ENCODE data around the gene MAD1L1.

Gene MAD1L1

GRCh38 chr7:1858435-1859265 is 374.1 kb downstream of the MAD1L1 start:
- Histone ChIP-seq H3K9ac (ENCODE audit: low read depth in 1 of 2, low read length in 2 of 2) (no peak overlapping the region), H3K4me3 (ENCODE audit: low read length in 2 of 2) (no peak overlapping the region), H3K36me3 (ENCODE audit: control insufficient read depth in 2 of 2, insufficient read depth in 2 of 2, low read length in 2 of 2) (no peaks in the 10 kb centered on the region), H3K9me3 (ENCODE audit: control insufficient read depth in 2 of 2, low read length in 2 of 2) (no peaks in the 10 kb centered on the region), H3K4me1 (ENCODE audit: control insufficient read depth in 2 of 2, insufficient read depth in 2 of 2, low read length in 2 of 2) (no peaks in the 10 kb centered on the region), H3K27me3 (ENCODE audit: control insufficient read depth in 2 of 2, insufficient read depth in 2 of 2, low read length in 2 of 2) (no peaks in the 10 kb centered on the region), H3K27ac (ENCODE audit: low read depth in 2 of 2, low read length in 2 of 2) (no peak overlapping the region)

GRCh38 chr7:1857487-1858421 is 375.0 kb downstream of the MAD1L1 start:
- Histone ChIP-seq H3K4me3 (ENCODE audit: low read length in 2 of 2) (no peak overlapping the region), H3K9me3 (ENCODE audit: control insufficient read depth in 2 of 2, low read length in 2 of 2) (no peaks in the 10 kb centered on the region), H3K36me3 (ENCODE audit: control insufficient read depth in 2 of 2, insufficient read depth in 2 of 2, low read length in 2 of 2) (no peaks in the 10 kb centered on the region), H3K27ac (ENCODE audit: low read depth in 2 of 2, low read length in 2 of 2) (no peak overlapping the region), H3K9ac (ENCODE audit: low read depth in 1 of 2, low read length in 2 of 2) (no peak overlapping the region), H3K27me3 (ENCODE audit: control insufficient read depth in 2 of 2, insufficient read depth in 2 of 2, low read length in 2 of 2) (no peaks in the 10 kb centered on the region), H3K4me1 (ENCODE audit: control insufficient read depth in 2 of 2, insufficient read depth in 2 of 2, low read length in 2 of 2) (no peaks in the 10 kb centered on the region)

- Histone ChIP-seq H3K9ac (ENCODE audit: low read depth in 1 of 2, low read length in 2 of 2) (no peak overlapping the region), H3K36me3 (ENCODE audit: control insufficient read depth in 2 of 2, insufficient read depth in 2 of 2, low read length in 2 of 2) (no peaks in the 10 kb centered on the region), H3K4me3 (ENCODE audit: low read length in 2 of 2) (no peak overlapping the region), H3K4me1 (ENCODE audit: control insufficient read depth in 2 of 2, insufficient read depth in 2 of 2, low read length in 2 of 2) (no peaks in the 10 kb centered on the region), H3K9me3 (ENCODE audit: control insufficient read depth in 2 of 2, low read length in 2 of 2) (no peaks in the 10 kb centered on the region), H3K27me3 (ENCODE audit: control insufficient read depth in 2 of 2, insufficient read depth in 2 of 2, low read length in 2 of 2) (no peaks in the 10 kb centered on the region), H3K27ac (ENCODE audit: low read depth in 2 of 2, low read length in 2 of 2) (no peak overlapping the region)
Observed at GRCh38 chr7:1856888-1857441, 375.8 kb downstream of the MAD1L1 start.

GRCh38 chr7:1856161-1856887 is 376.4 kb downstream of the MAD1L1 start:
- Histone ChIP-seq H3K27me3 (ENCODE audit: control insufficient read depth in 2 of 2, insufficient read depth in 2 of 2, low read length in 2 of 2) (no peaks in the 10 kb centered on the region), H3K9ac (ENCODE audit: low read depth in 1 of 2, low read length in 2 of 2) (no peak overlapping the region), H3K36me3 (ENCODE audit: control insufficient read depth in 2 of 2, insufficient read depth in 2 of 2, low read length in 2 of 2) (no peaks in the 10 kb centered on the region), H3K4me3 (ENCODE audit: low read length in 2 of 2) (no peak overlapping the region), H3K4me1 (ENCODE audit: control insufficient read depth in 2 of 2, insufficient read depth in 2 of 2, low read length in 2 of 2) (no peaks in the 10 kb centered on the region), H3K9me3 (ENCODE audit: control insufficient read depth in 2 of 2, low read length in 2 of 2) (no peaks in the 10 kb centered on the region), H3K27ac (ENCODE audit: low read depth in 2 of 2, low read length in 2 of 2) (no peak overlapping the region)

- no peak overlapping the region for H3K27ac ChIP-seq (ENCODE audit: low read depth in 2 of 2, low read length in 2 of 2)
- H3K9me3 ChIP-seq (ENCODE audit: control insufficient read depth in 2 of 2, low read length in 2 of 2): no peaks in the 10 kb centered on the region
- H3K4me3 ChIP-seq (ENCODE audit: low read length in 2 of 2): no peak overlapping the region
- no peak overlapping the region for H3K9ac ChIP-seq (ENCODE audit: low read depth in 1 of 2, low read length in 2 of 2)
- H3K36me3 ChIP-seq (ENCODE audit: control insufficient read depth in 2 of 2, insufficient read depth in 2 of 2, low read length in 2 of 2): no peaks in the 10 kb centered on the region
- no peaks in the 10 kb centered on the region for H3K4me1 ChIP-seq (ENCODE audit: control insufficient read depth in 2 of 2, insufficient read depth in 2 of 2, low read length in 2 of 2)
- H3K27me3 ChIP-seq (ENCODE audit: control insufficient read depth in 2 of 2, insufficient read depth in 2 of 2, low read length in 2 of 2): no peaks in the 10 kb centered on the region
Observed at GRCh38 chr7:1855725-1856160, 377.0 kb downstream of the MAD1L1 start.

GRCh38 chr7:1854866-1855724 is 377.6 kb downstream of the MAD1L1 start:
- H3K4me3 ChIP-seq (ENCODE audit: low read length in 2 of 2): no peak overlapping the region
- H3K27me3 ChIP-seq (ENCODE audit: control insufficient read depth in 2 of 2, insufficient read depth in 2 of 2, low read length in 2 of 2): no peaks in the 10 kb centered on the region
- no peaks in the 10 kb centered on the region for H3K4me1 ChIP-seq (ENCODE audit: control insufficient read depth in 2 of 2, insufficient read depth in 2 of 2, low read length in 2 of 2)
- no peak overlapping the region for H3K27ac ChIP-seq (ENCODE audit: low read depth in 2 of 2, low read length in 2 of 2)
- H3K36me3 ChIP-seq (ENCODE audit: control insufficient read depth in 2 of 2, insufficient read depth in 2 of 2, low read length in 2 of 2): no peaks in the 10 kb centered on the region
- no peak overlapping the region for H3K9ac ChIP-seq (ENCODE audit: low read depth in 1 of 2, low read length in 2 of 2)
- no peaks in the 10 kb centered on the region for H3K9me3 ChIP-seq (ENCODE audit: control insufficient read depth in 2 of 2, low read length in 2 of 2)

- Histone ChIP-seq H3K27me3 (ENCODE audit: control insufficient read depth in 2 of 2, insufficient read depth in 2 of 2, low read length in 2 of 2) (no peaks in the 10 kb centered on the region), H3K9me3 (ENCODE audit: control insufficient read depth in 2 of 2, low read length in 2 of 2) (no peaks in the 10 kb centered on the region), H3K4me1 (ENCODE audit: control insufficient read depth in 2 of 2, insufficient read depth in 2 of 2, low read length in 2 of 2) (no peaks in the 10 kb centered on the region), H3K4me3 (ENCODE audit: low read length in 2 of 2) (no peak overlapping the region), H3K36me3 (ENCODE audit: control insufficient read depth in 2 of 2, insufficient read depth in 2 of 2, low read length in 2 of 2) (no peaks in the 10 kb centered on the region), H3K27ac (ENCODE audit: low read depth in 2 of 2, low read length in 2 of 2) (no peak overlapping the region), H3K9ac (ENCODE audit: low read depth in 1 of 2, low read length in 2 of 2) (no peak overlapping the region)
Observed at GRCh38 chr7:1853986-1854865, 378.5 kb downstream of the MAD1L1 start.

- H3K27me3 ChIP-seq (ENCODE audit: control insufficient read depth in 2 of 2, insufficient read depth in 2 of 2, low read length in 2 of 2): no peaks in the 10 kb centered on the region
- H3K9me3 ChIP-seq (ENCODE audit: control insufficient read depth in 2 of 2, low read length in 2 of 2): no peaks in the 10 kb centered on the region
- H3K4me3 ChIP-seq (ENCODE audit: low read length in 2 of 2): no peak overlapping the region
- no peak overlapping the region for H3K27ac ChIP-seq (ENCODE audit: low read depth in 2 of 2, low read length in 2 of 2)
- H3K4me1 ChIP-seq (ENCODE audit: control insufficient read depth in 2 of 2, insufficient read depth in 2 of 2, low read length in 2 of 2): no peaks in the 10 kb centered on the region
- no peak overlapping the region for H3K9ac ChIP-seq (ENCODE audit: low read depth in 1 of 2, low read length in 2 of 2)
- no peaks in the 10 kb centered on the region for H3K36me3 ChIP-seq (ENCODE audit: control insufficient read depth in 2 of 2, insufficient read depth in 2 of 2, low read length in 2 of 2)
Observed at GRCh38 chr7:1853431-1853985, 379.2 kb downstream of the MAD1L1 start.

All from mucosa of rectum (tissue), 2 donors.